GM18909 (cell line): Measurements from ENCODE around the gene ZSWIM1.
A peak's percentile ranks its signal among the peaks of the same experiment; 100 is the strongest.
"Not testable (repeated sequence)": the region's sequence is repeated elsewhere in the genome, so short reads cannot be mapped to it uniquely, and the experiment has no call there.

Source experiments
- ATAC-seq: cut with Tn5 transposase; IDR thresholded peaks from one replicate; pipeline ENCODE4 v1.9.1; 2021; ENCODE audit warnings: mild to moderate bottlenecking; ENCODE audit not compliant: unreplicated experiment, poor library complexity

ZSWIM1 gene

GRCh38 chr20:45921337-45922189, 40.5 kb downstream of the ZSWIM1 start:
- ATAC-seq, result no peak

- ATAC-seq, result no peak
Observed at GRCh38 chr20:45924391-45925261, 43.6 kb downstream of the ZSWIM1 start.

GRCh38 chr20:45925821-45926506, 44.9 kb downstream of the ZSWIM1 start:
- ATAC-seq, result no peak

- no peak for ATAC-seq
Observed at GRCh38 chr20:45926731-45927070, 45.7 kb downstream of the ZSWIM1 start.

- no peak for ATAC-seq
Observed at GRCh38 chr20:45927071-45927878, 46.2 kb downstream of the ZSWIM1 start.

GRCh38 chr20:45931680-45932079, 50.7 kb downstream of the ZSWIM1 start:
- not testable (repeated sequence) for ATAC-seq

GRCh38 chr20:45933266-45934045, 52.4 kb downstream of the ZSWIM1 start:
- no peak for ATAC-seq

GRCh38 chr20:45934046-45934585, 53.1 kb downstream of the ZSWIM1 start:
- ATAC-seq, result peak; percentile 13
